ENCODE data around the gene SIAH3. TPM values are rescaled to one million over a fixed set of nuclear protein-coding genes. Genes with fewer than 3 reads are reported as not detected.

Gene SIAH3
- total and polyA plus RNA-seq, 7 experiments from 2014 or later, result 0.13 to 2.6 (median 0.34) TPM

GRCh38 chr13:45837111-45837510, 14.4 kb downstream of the SIAH3 start:
- ATAC-seq, result no peak
- ChIA-PET CTCF (no interaction called here), POLR2A (no interaction called here)
- Mint-ChIP-seq H3K36me3 (no peaks in the 10 kb centered on the region), H3K4me1 (peaks cover 0 to 6% (median 0%) of the 10 kb centered on the region in 7 donors), H3K27ac (no peak overlapping the region), H3K9me3 (no peaks in the 10 kb centered on the region), H3K4me3 (no peak overlapping the region), H3K27me3 (peaks cover 0 to 3% (median 0%) of the 10 kb centered on the region in 5 donors)
- Histone ChIP-seq H3K36me3 (ENCODE audit: control insufficient read depth in 2 of 3, insufficient read depth in 3 of 3, low read length in 3 of 3) (no peaks in the 10 kb centered on the region), H3K4me3 (ENCODE audit: low read length) (no peak overlapping the region), H3K4me1 (ENCODE audit: control insufficient read depth in 2 of 2, insufficient read depth in 2 of 2, low read length in 2 of 2) (no peaks in the 10 kb centered on the region), H3K27ac (ENCODE audit: low read depth, low read length) (no peak overlapping the region), H3K27me3 (ENCODE audit: control insufficient read depth in 2 of 2, insufficient read depth in 2 of 2, low read length in 2 of 2) (no peaks in the 10 kb centered on the region), H3K9me3 (ENCODE audit: control insufficient read depth in 2 of 3, low read length in 3 of 3) (no peaks in the 10 kb centered on the region)
- intact Hi-C loops (cut with micrococcal nuclease), result no loop called here
- no peak for DNase-seq

- peaks cover 0 to 3% (median 0%) of the 10 kb centered on the region in 5 donors for H3K27me3 Mint-ChIP-seq
- ChIA-PET CTCF (no interaction called here), POLR2A (interaction anchor here (1.6 kb wide), 1 partner anchor 11 kb away, joined by 6 read pairs; no protein-coding TSS in a partner anchor)
- no peak for DNase-seq
- Histone ChIP-seq H3K27me3 (ENCODE audit: control insufficient read depth in 2 of 2, insufficient read depth in 2 of 2, low read length in 2 of 2) (no peaks in the 10 kb centered on the region), H3K36me3 (ENCODE audit: control insufficient read depth in 2 of 3, insufficient read depth in 3 of 3, low read length in 3 of 3) (no peaks in the 10 kb centered on the region), H3K27ac (ENCODE audit: low read depth, low read length) (no peak overlapping the region), H3K4me1 (ENCODE audit: control insufficient read depth in 2 of 2, insufficient read depth in 2 of 2, low read length in 2 of 2) (no peaks in the 10 kb centered on the region), H3K4me3 (ENCODE audit: low read length) (no peak overlapping the region), H3K9me3 (ENCODE audit: control insufficient read depth in 2 of 3, low read length in 3 of 3) (no peaks in the 10 kb centered on the region)
- intact Hi-C loops (cut with micrococcal nuclease), result no loop called here
- ATAC-seq, result no peak
- H3K36me3 Mint-ChIP-seq, result no peaks in the 10 kb centered on the region
- no peak overlapping the region for H3K4me3 Mint-ChIP-seq
- peaks cover 0 to 7% (median 0%) of the 10 kb centered on the region in 7 donors for H3K4me1 Mint-ChIP-seq
- no peak overlapping the region for H3K27ac Mint-ChIP-seq
- no peaks in the 10 kb centered on the region for H3K9me3 Mint-ChIP-seq
Observed at GRCh38 chr13:45834411-45834994, 17.1 kb downstream of the SIAH3 start.

GRCh38 chr13:45833663-45834375, 17.7 kb downstream of the SIAH3 start:
- H3K9me3 Mint-ChIP-seq, result no peaks in the 10 kb centered on the region
- ATAC-seq, result no peak
- H3K4me3 ChIP-seq (ENCODE audit: low read length), result no peak overlapping the region
- no peaks in the 10 kb centered on the region for H3K9me3 ChIP-seq (ENCODE audit: control insufficient read depth in 2 of 3, low read length in 3 of 3)
- intact Hi-C loops (cut with micrococcal nuclease), result no loop called here
- H3K4me1 ChIP-seq (ENCODE audit: control insufficient read depth in 2 of 2, insufficient read depth in 2 of 2, low read length in 2 of 2), result no peaks in the 10 kb centered on the region
- no peaks in the 10 kb centered on the region for H3K36me3 Mint-ChIP-seq
- CTCF ChIA-PET, result no interaction called here
- peaks cover 0 to 3% (median 0%) of the 10 kb centered on the region in 5 donors for H3K27me3 Mint-ChIP-seq
- peak overlapping the region in 1 of 9 donors; percentile 57 for H3K27ac Mint-ChIP-seq
- H3K36me3 ChIP-seq (ENCODE audit: control insufficient read depth in 2 of 3, insufficient read depth in 3 of 3, low read length in 3 of 3), result no peaks in the 10 kb centered on the region
- H3K27me3 ChIP-seq (ENCODE audit: control insufficient read depth in 2 of 2, insufficient read depth in 2 of 2, low read length in 2 of 2), result no peaks in the 10 kb centered on the region
- POLR2A ChIA-PET, result interaction anchor here (1.0 to 1.6 kb wide), 2 partner anchors 12 kb away, joined by 3 to 6 read pairs; no protein-coding TSS in a partner anchor
- DNase-seq, result no peak
- no peak overlapping the region for H3K4me3 Mint-ChIP-seq
- no peak overlapping the region for H3K27ac ChIP-seq (ENCODE audit: low read depth, low read length)
- H3K4me1 Mint-ChIP-seq, result peaks cover 0 to 7% (median 0%) of the 10 kb centered on the region in 7 donors

- no peak overlapping the region for H3K27ac ChIP-seq (ENCODE audit: low read depth, low read length)
- ChIA-PET POLR2A (interaction anchor here (1.0 kb wide), 1 partner anchor 11 kb away, joined by 3 read pairs; no protein-coding TSS in a partner anchor), CTCF (interaction anchor here (0.7 kb wide), 1 partner anchor 211 kb away, joined by 4 read pairs; no protein-coding TSS in a partner anchor)
- Mint-ChIP-seq H3K27ac (peak overlapping the region in 1 of 9 donors; percentile 57), H3K4me1 (peaks cover 0 to 9% (median 0%) of the 10 kb centered on the region in 7 donors), H3K4me3 (no peak overlapping the region), H3K27me3 (peaks cover 0 to 3% (median 0%) of the 10 kb centered on the region in 5 donors), H3K9me3 (no peaks in the 10 kb centered on the region), H3K36me3 (no peaks in the 10 kb centered on the region)
- no peak overlapping the region for H3K4me3 ChIP-seq (ENCODE audit: low read length)
- no peaks in the 10 kb centered on the region for H3K4me1 ChIP-seq (ENCODE audit: control insufficient read depth in 2 of 2, insufficient read depth in 2 of 2, low read length in 2 of 2)
- no peaks in the 10 kb centered on the region for H3K9me3 ChIP-seq (ENCODE audit: control insufficient read depth in 2 of 3, low read length in 3 of 3)
- H3K36me3 ChIP-seq (ENCODE audit: control insufficient read depth in 2 of 3, insufficient read depth in 3 of 3, low read length in 3 of 3), result no peaks in the 10 kb centered on the region
- ATAC-seq (no peak), DNase-seq (no peak)
- H3K27me3 ChIP-seq (ENCODE audit: control insufficient read depth in 2 of 2, insufficient read depth in 2 of 2, low read length in 2 of 2), result no peaks in the 10 kb centered on the region
- intact Hi-C loops (cut with micrococcal nuclease), result no loop called here
Observed at GRCh38 chr13:45833242-45833641, 18.3 kb downstream of the SIAH3 start.

GRCh38 chr13:45831851-45832250, 19.7 kb downstream of the SIAH3 start:
- H3K27ac ChIP-seq (ENCODE audit: low read depth, low read length), result no peak overlapping the region
- H3K27me3 ChIP-seq (ENCODE audit: control insufficient read depth in 2 of 2, insufficient read depth in 2 of 2, low read length in 2 of 2), result no peaks in the 10 kb centered on the region
- intact Hi-C loops (cut with micrococcal nuclease), result no loop called here
- POLR2A ChIA-PET, result no interaction called here
- no peaks in the 10 kb centered on the region for H3K9me3 Mint-ChIP-seq
- ATAC-seq (no peak), DNase-seq (no peak)
- H3K27me3 Mint-ChIP-seq, result peaks cover 0 to 3% (median 0%) of the 10 kb centered on the region in 5 donors
- no peaks in the 10 kb centered on the region for H3K4me1 ChIP-seq (ENCODE audit: control insufficient read depth in 2 of 2, insufficient read depth in 2 of 2, low read length in 2 of 2)
- H3K4me3 ChIP-seq (ENCODE audit: low read length), result no peak overlapping the region
- H3K36me3 Mint-ChIP-seq, result no peaks in the 10 kb centered on the region
- no peaks in the 10 kb centered on the region for H3K9me3 ChIP-seq (ENCODE audit: control insufficient read depth in 2 of 3, low read length in 3 of 3)
- H3K36me3 ChIP-seq (ENCODE audit: control insufficient read depth in 2 of 3, insufficient read depth in 3 of 3, low read length in 3 of 3), result no peaks in the 10 kb centered on the region
- CTCF ChIA-PET, result no interaction called here
- H3K4me3 Mint-ChIP-seq, result no peak overlapping the region
- H3K27ac Mint-ChIP-seq, result no peak overlapping the region
- peaks cover 0 to 13% (median 0%) of the 10 kb centered on the region in 7 donors for H3K4me1 Mint-ChIP-seq

- H3K4me3 Mint-ChIP-seq, result no peak overlapping the region
- H3K4me1 Mint-ChIP-seq, result peaks cover 0 to 14% (median 0%) of the 10 kb centered on the region in 7 donors
- no peaks in the 10 kb centered on the region for H3K36me3 Mint-ChIP-seq
- DNase-seq, result no peak
- no peak for ATAC-seq
- Histone ChIP-seq H3K4me1 (ENCODE audit: control insufficient read depth in 2 of 2, insufficient read depth in 2 of 2, low read length in 2 of 2) (no peaks in the 10 kb centered on the region), H3K4me3 (ENCODE audit: low read length) (no peak overlapping the region), H3K27ac (ENCODE audit: low read depth, low read length) (no peak overlapping the region), H3K36me3 (ENCODE audit: control insufficient read depth in 2 of 3, insufficient read depth in 3 of 3, low read length in 3 of 3) (no peaks in the 10 kb centered on the region), H3K27me3 (ENCODE audit: control insufficient read depth in 2 of 2, insufficient read depth in 2 of 2, low read length in 2 of 2) (no peaks in the 10 kb centered on the region), H3K9me3 (ENCODE audit: control insufficient read depth in 2 of 3, low read length in 3 of 3) (no peaks in the 10 kb centered on the region)
- POLR2A ChIA-PET, result no interaction called here
- CTCF ChIA-PET, result no interaction called here
- H3K9me3 Mint-ChIP-seq, result no peaks in the 10 kb centered on the region
- peaks cover 0 to 3% (median 0%) of the 10 kb centered on the region in 5 donors for H3K27me3 Mint-ChIP-seq
- no peak overlapping the region for H3K27ac Mint-ChIP-seq
- intact Hi-C loops (cut with micrococcal nuclease), result no loop called here
Observed at GRCh38 chr13:45830121-45830520, 21.4 kb downstream of the SIAH3 start.

All from naive thymus-derived CD4-positive, alpha-beta T cell (primary cell).